Pancreas (tissue), 10 donors: ENCODE results near the gene CPA2. TPM values are rescaled to one million over a fixed set of nuclear protein-coding genes. Genes with fewer than 3 reads are reported as not detected.

Source experiments
- ATAC-seq, 4 donors: fragments of 200-7000 bp; cut with Tn5 transposase; one replicate each; pipeline versions ENCODE4 v1.8.0 to v1.9.1; 2020; ENCODE audit warnings: mild to moderate bottlenecking in 4 of 4, moderate library complexity in 4 of 4
- DNase-seq, 6 donors: peaks; one replicate each; pipeline ENCODE4 v3.0.0-alpha.2; 2020
- FAIRE-seq: peaks from 2 replicates; lab custom pipeline; 2012; peaks lifted over from hg19 to GRCh38; lab: Jason Lieb, UNC
- H3K27ac ChIP-seq, 4 donors: fragments of 200-600 bp; sonication (generic); 1 replicate in 3 of 4; 2 replicates in 1 of 4; pipeline versions ENCODE4 v1.5.0 to v1.8.0; 2020
- H3K27me3 ChIP-seq, 4 donors: fragments of 200-600 bp; one replicate each; pipeline ENCODE4 v1.8.0; 2021
- H3K36me3 ChIP-seq, 3 donors: fragments of 200-600 bp; sonication (generic) in 1 of 3; one replicate each; pipeline versions ENCODE4 v1.5.0 to v1.8.0; 2020 to 2021
- H3K4me1 ChIP-seq, 3 donors: fragments of 200-600 bp; one replicate each; pipeline ENCODE4 v1.8.0; 2021
- H3K4me3 ChIP-seq, 4 donors: fragments of 200-600 bp; sonication (generic) in 2 of 4; one replicate each; pipeline versions ENCODE4 v1.5.0 to v1.8.0; 2020 to 2021
- H3K9me3 ChIP-seq, 4 donors: fragments of 200-600 bp; one replicate each; pipeline ENCODE4 v1.8.0; 2021
- CTCF ChIP-seq, 4 donors: fragments of 200-600 bp; sonication (generic) in 3 of 4; IDR thresholded peaks; one replicate each; pipeline versions ENCODE4 v1.5.0 to v1.8.0; 2021; ENCODE audit warnings: antibody characterized with exemption in 4 of 4
- WGBS, 2 donors: extraction: QIAGEN DNeasy Blood & Tissue Kit; methylation state at CpG; one replicate each; pipeline ENCODE4 v1.1.7; 2013; 5-methylcytosine and 5-hydroxymethylcytosine counted together
- intact Hi-C, 3 donors: fragments of 100-400 bp; cut with DNase I; formaldehyde crosslinking; loops; one replicate each; pipeline versions ENCODE4 v1.11.1 to v1.14.2; 2022
- polyA plus RNA-seq, 2 donors: library from polyadenylated mRNA; stranded (reverse); fragments of 200-250 nt; gene quantifications; one replicate each; pipeline ENCODE4 v1.2.3, GENCODE V29; 2013
- total RNA-seq, 6 donors: library from RNA; stranded (reverse); fragmentation: NEBNext Ultra II Directional in 4 of 6; extraction: Animal tissue kit (Norgen Biotek cat#: 25700) in 4 of 6; gene quantifications; one replicate each; pipeline versions ENCODE4 v1.2.1 to v1.2.4, GENCODE V29; 2021 to 2023
- donor health status: healthy with polysubstance abuse.
- donor health status: DM: no; HTN: no; CAD: no; lungs with moderate emphysema.
- donor health status: DM: no; HTN: no; CAD: no.
- donor health status: control.
- donor health status: control.
- donor health status: Bipolar disorder and iron deficiency.
- donor health status: DM: yes; HTN: yes; CAD: no.
- donor health status: DM: no; HTN: no; CAD: no.
- donor health status: DM: no; HTN: no; CAD: no.
- donor health status: DM: yes; HTN: yes; CAD: no.

Gene CPA2
- total and polyA plus RNA-seq, 8 donors, result 4,251 to 12,479 (median 5,755) TPM

GRCh38 chr7:130273081-130273932 is 6.6 kb downstream of the CPA2 start:
- ATAC-seq, result peak; percentile 5 to 24 (median 20)
- Histone ChIP-seq H3K9me3 (no peaks in the 10 kb centered on the region), H3K27ac (peak overlapping the region; percentile 13 to 85 (median 48)), H3K27me3 (no peaks in the 10 kb centered on the region), H3K4me3 (peak overlapping the region in 3 of 4 donors; percentile 0 to 55 (median 49)), H3K4me1 (peaks cover 12 to 41% (median 26%) of the 10 kb centered on the region in 3 donors), H3K36me3 (peaks cover 0 to 28% (median 26%) of the 10 kb centered on the region in 3 donors)
- no peak for TF ChIP-seq CTCF (IDR thresholded peaks at IDR 0.05)
- 12 to 15% methylated on average over 25 of the region's 25 CpGs for WGBS, 2 donors
- intact Hi-C loops, result no loop called here
- FAIRE-seq, result no peak
- DNase-seq, result peak in 4 of 6 donors; percentile 52 to 64 (median 58)

GRCh38 chr7:130273933-130274255 is 7.2 kb downstream of the CPA2 start:
- H3K27me3 ChIP-seq, result no peaks in the 10 kb centered on the region
- no peak for ATAC-seq
- DNase-seq, result no peak
- H3K27ac ChIP-seq, result peak overlapping the region in 2 of 4 donors; percentile 68 to 85
- FAIRE-seq, result no peak
- peaks cover 0 to 26% (median 23%) of the 10 kb centered on the region in 3 donors for H3K36me3 ChIP-seq
- peak overlapping the region in 1 of 4 donors; percentile 10 for H3K4me3 ChIP-seq
- no peak for TF ChIP-seq CTCF (IDR thresholded peaks at IDR 0.05)
- 24 to 37% methylated on average over 11 of the region's 11 CpGs for WGBS, 2 donors
- no peaks in the 10 kb centered on the region for H3K9me3 ChIP-seq
- intact Hi-C loops, result no loop called here
- peaks cover 14 to 43% (median 26%) of the 10 kb centered on the region in 3 donors for H3K4me1 ChIP-seq

GRCh38 chr7:130274296-130274695 is 7.6 kb downstream of the CPA2 start:
- Histone ChIP-seq H3K27me3 (no peaks in the 10 kb centered on the region), H3K36me3 (peaks cover 0 to 26% (median 19%) of the 10 kb centered on the region in 3 donors), H3K9me3 (no peaks in the 10 kb centered on the region), H3K4me3 (peak overlapping the region in 1 of 4 donors; percentile 10), H3K4me1 (peaks cover 18 to 47% (median 26%) of the 10 kb centered on the region in 3 donors), H3K27ac (peak overlapping the region in 2 of 4 donors; percentile 68 to 85)
- no peak for TF ChIP-seq CTCF (IDR thresholded peaks at IDR 0.05)
- DNase-seq, result no peak
- ATAC-seq, result no peak
- intact Hi-C loops, result no loop called here
- WGBS, 2 donors, result 18 to 23% methylated on average over 1 of the region's 1 CpG
- FAIRE-seq, result no peak

- ATAC-seq (no peak), FAIRE-seq (no peak), DNase-seq (peak in 3 of 6 donors; percentile 45 to 63 (median 62))
- no peak for TF ChIP-seq CTCF (IDR thresholded peaks at IDR 0.05)
- no peaks in the 10 kb centered on the region for H3K27me3 ChIP-seq
- intact Hi-C loops, result loop anchor here in 1 of 3 donors (5.0 kb wide), 1 partner anchor 112 kb away; no protein-coding TSS in a partner anchor
- H3K4me3 ChIP-seq, result no peak overlapping the region
- WGBS, 2 donors, result 47 to 51% methylated on average over 11 of the region's 11 CpGs
- H3K4me1 ChIP-seq, result peaks cover 26 to 49% (median 26%) of the 10 kb centered on the region in 3 donors
- peaks cover 0 to 19% (median 18%) of the 10 kb centered on the region in 3 donors for H3K36me3 ChIP-seq
- no peaks in the 10 kb centered on the region for H3K9me3 ChIP-seq
- peak overlapping the region in 3 of 4 donors; percentile 46 to 85 (median 68) for H3K27ac ChIP-seq
Measured at GRCh38 chr7:130274983-130275591, 8.4 kb downstream of the CPA2 start.
